Neural crest cell (in vitro differentiated cells): ENCODE data around the gene SERPINB11. TPM values are rescaled to one million over a fixed set of nuclear protein-coding genes. Genes with fewer than 3 reads are reported as not detected.

Source experiments
- DNase-seq: peaks from one replicate; pipeline ENCODE4 v3.0.0; 2021; ENCODE audit warnings: low read depth, mixed read lengths, low spot score
- H3K27ac Mint-ChIP-seq: one replicate; pipeline ENCODE4 v1.8.0; 2021; ENCODE audit warnings: mild to moderate bottlenecking, mixed read lengths; ENCODE audit not compliant: unreplicated experiment
- H3K27me3 Mint-ChIP-seq: 2 replicates; pipeline ENCODE4 v1.8.0; 2021; ENCODE audit warnings: low read depth, mild to moderate bottlenecking, mixed read lengths
- H3K36me3 Mint-ChIP-seq: 2 replicates; pipeline ENCODE4 v1.8.0; 2021; ENCODE audit warnings: low read depth, mild to moderate bottlenecking, mixed read lengths
- H3K4me1 Mint-ChIP-seq: 2 replicates; pipeline ENCODE4 v1.8.0; 2021; ENCODE audit warnings: mixed read lengths
- H3K4me3 Mint-ChIP-seq: one replicate; pipeline ENCODE4 v1.8.0; 2021; ENCODE audit warnings: mild to moderate bottlenecking, mixed read lengths
- H3K9me3 Mint-ChIP-seq: 2 replicates; pipeline ENCODE4 v1.8.0; 2021; ENCODE audit warnings: mixed read lengths
- CTCF ChIP-seq: fragments of 200-600 bp; sonication (generic); conservative IDR thresholded peaks from 2 replicates; pipeline ENCODE4 v1.5.0; 2021; ENCODE audit warnings: antibody characterized with exemption, mild to moderate bottlenecking
- total RNA-seq: library from RNA; stranded (reverse); gene quantifications from 2 replicates; pipeline ENCODE4 v1.2.1, GENCODE V29; 2021

The SERPINB11 gene
- total RNA-seq, 1 donor from 2014 or later = not detected

GRCh38 chr18:63765837-63766236 is 63.1 kb downstream of the SERPINB11 start:
- DNase-seq = no peak
- H3K4me3 Mint-ChIP-seq = no peak overlapping the region
- no peaks in the 10 kb centered on the region for H3K9me3 Mint-ChIP-seq
- no peaks in the 10 kb centered on the region for H3K4me1 Mint-ChIP-seq
- H3K36me3 Mint-ChIP-seq = peaks cover 3% of the 10 kb centered on the region
- no peak overlapping the region for H3K27ac Mint-ChIP-seq
- no peak for TF ChIP-seq CTCF
- H3K27me3 Mint-ChIP-seq = no peaks in the 10 kb centered on the region

Other genes starting within 250 kb of the SERPINB11 start
- not detected in 2 replicates for gene SERPINB5, start 226.0 kb upstream of the SERPINB11 start, total RNA-seq
- gene SERPINB12, start 160.6 kb upstream of the SERPINB11 start, total RNA-seq = not detected in 2 replicates
- not detected in 2 replicates for gene SERPINB13, start 115.6 kb upstream of the SERPINB11 start, total RNA-seq
- not detected in 2 replicates for gene SERPINB4, start 58.7 kb upstream of the SERPINB11 start, total RNA-seq
- gene SERPINB3, start 41.1 kb upstream of the SERPINB11 start, total RNA-seq = not detected in 2 replicates
- not detected in 2 replicates for gene SERPINB7, start 72.5 kb downstream of the SERPINB11 start, total RNA-seq
- not detected in 2 replicates for gene SERPINB2, start 184.7 kb downstream of the SERPINB11 start, total RNA-seq
- not detected in 2 replicates for gene SERPINB10, start 205.0 kb downstream of the SERPINB11 start, total RNA-seq
- gene HMSD, start 246.3 kb downstream of the SERPINB11 start, total RNA-seq = 8.5 and 10.0 TPM in 2 replicates